Measurements from ENCODE around the gene SMARCC1. TPM values are rescaled to one million over a fixed set of nuclear protein-coding genes. Genes with fewer than 3 reads are reported as not detected.
"Not testable (repeated sequence)": the region's sequence is repeated elsewhere in the genome, so short reads cannot be mapped to it uniquely, and the experiment has no call there.

Gene SMARCC1
- total RNA-seq, 1 donor from 2014 or later = 75.2 TPM

- Histone ChIP-seq H3K27ac (ENCODE audit: low read depth, low read length) (no peak overlapping the region), H3K27me3 (ENCODE audit: control insufficient read depth in 3 of 3, insufficient read depth in 3 of 3, low read length in 3 of 3) (no peaks in the 10 kb centered on the region), H3K4me1 (ENCODE audit: control insufficient read depth in 3 of 3, insufficient read depth in 3 of 3, low read length in 3 of 3) (peaks cover 0 to 2% (median 0%) of the 10 kb centered on the region in 3 donors), H3K36me3 (ENCODE audit: control insufficient read depth in 3 of 3, insufficient read depth in 3 of 3, low read length in 3 of 3) (peaks cover 0 to 13% (median 8%) of the 10 kb centered on the region in 3 donors), H3K9ac (ENCODE audit: low read depth in 1 of 3, low read length in 3 of 3) (no peak overlapping the region), H3K4me3 (ENCODE audit: low read length in 3 of 3) (no peak overlapping the region), H3K9me3 (ENCODE audit: control insufficient read depth in 3 of 3, low read length in 3 of 3) (no peaks in the 10 kb centered on the region)
Observed at GRCh38 chr3:47743855-47744254, 37.8 kb downstream of the SMARCC1 start.

GRCh38 chr3:47743352-47743751 is 38.3 kb downstream of the SMARCC1 start:
- H3K36me3 ChIP-seq (ENCODE audit: control insufficient read depth in 3 of 3, insufficient read depth in 3 of 3, low read length in 3 of 3) = peaks cover 0 to 13% (median 8%) of the 10 kb centered on the region in 3 donors
- not testable (repeated sequence) for H3K4me1 ChIP-seq (ENCODE audit: control insufficient read depth in 3 of 3, insufficient read depth in 3 of 3, low read length in 3 of 3); H3K27ac ChIP-seq (ENCODE audit: low read depth, low read length); H3K27me3 ChIP-seq (ENCODE audit: control insufficient read depth in 3 of 3, insufficient read depth in 3 of 3, low read length in 3 of 3); H3K9me3 ChIP-seq (ENCODE audit: control insufficient read depth in 3 of 3, low read length in 3 of 3); H3K4me3 ChIP-seq (ENCODE audit: low read length in 3 of 3); H3K9ac ChIP-seq (ENCODE audit: low read depth in 1 of 3, low read length in 3 of 3)

- no peaks in the 10 kb centered on the region for H3K9me3 ChIP-seq (ENCODE audit: control insufficient read depth in 3 of 3, low read length in 3 of 3)
- no peak overlapping the region for H3K9ac ChIP-seq (ENCODE audit: low read depth in 1 of 3, low read length in 3 of 3)
- no peaks in the 10 kb centered on the region for H3K27me3 ChIP-seq (ENCODE audit: control insufficient read depth in 3 of 3, insufficient read depth in 3 of 3, low read length in 3 of 3)
- H3K4me1 ChIP-seq (ENCODE audit: control insufficient read depth in 3 of 3, insufficient read depth in 3 of 3, low read length in 3 of 3) = peaks cover 0 to 2% (median 0%) of the 10 kb centered on the region in 3 donors
- no peak overlapping the region for H3K27ac ChIP-seq (ENCODE audit: low read depth, low read length)
- peaks cover 1 to 15% (median 8%) of the 10 kb centered on the region in 3 donors for H3K36me3 ChIP-seq (ENCODE audit: control insufficient read depth in 3 of 3, insufficient read depth in 3 of 3, low read length in 3 of 3)
- H3K4me3 ChIP-seq (ENCODE audit: low read length in 3 of 3) = no peak overlapping the region
Observed at GRCh38 chr3:47741925-47742324, 39.8 kb downstream of the SMARCC1 start.

- Histone ChIP-seq H3K9ac (ENCODE audit: low read depth in 1 of 3, low read length in 3 of 3) (no peak overlapping the region), H3K4me3 (ENCODE audit: low read length in 3 of 3) (no peak overlapping the region), H3K27me3 (ENCODE audit: control insufficient read depth in 3 of 3, insufficient read depth in 3 of 3, low read length in 3 of 3) (no peaks in the 10 kb centered on the region), H3K27ac (ENCODE audit: low read depth, low read length) (no peak overlapping the region), H3K9me3 (ENCODE audit: control insufficient read depth in 3 of 3, low read length in 3 of 3) (no peaks in the 10 kb centered on the region), H3K36me3 (ENCODE audit: control insufficient read depth in 3 of 3, insufficient read depth in 3 of 3, low read length in 3 of 3) (peaks cover 22 to 32% (median 29%) of the 10 kb centered on the region in 3 donors), H3K4me1 (ENCODE audit: control insufficient read depth in 3 of 3, insufficient read depth in 3 of 3, low read length in 3 of 3) (no peaks in the 10 kb centered on the region)
Observed at GRCh38 chr3:47732143-47732542, 49.5 kb downstream of the SMARCC1 start.

- no peak overlapping the region for H3K27ac ChIP-seq (ENCODE audit: low read depth, low read length)
- H3K4me1 ChIP-seq (ENCODE audit: control insufficient read depth in 3 of 3, insufficient read depth in 3 of 3, low read length in 3 of 3) = no peaks in the 10 kb centered on the region
- H3K9me3 ChIP-seq (ENCODE audit: control insufficient read depth in 3 of 3, low read length in 3 of 3) = no peaks in the 10 kb centered on the region
- peaks cover 21 to 33% (median 29%) of the 10 kb centered on the region in 3 donors for H3K36me3 ChIP-seq (ENCODE audit: control insufficient read depth in 3 of 3, insufficient read depth in 3 of 3, low read length in 3 of 3)
- no peaks in the 10 kb centered on the region for H3K27me3 ChIP-seq (ENCODE audit: control insufficient read depth in 3 of 3, insufficient read depth in 3 of 3, low read length in 3 of 3)
- H3K4me3 ChIP-seq (ENCODE audit: low read length in 3 of 3) = no peak overlapping the region
- H3K9ac ChIP-seq (ENCODE audit: low read depth in 1 of 3, low read length in 3 of 3) = no peak overlapping the region
Observed at GRCh38 chr3:47731061-47731460, 50.6 kb downstream of the SMARCC1 start.

GRCh38 chr3:47722859-47723258 is 58.8 kb downstream of the SMARCC1 start:
- no peaks in the 10 kb centered on the region for H3K27me3 ChIP-seq (ENCODE audit: control insufficient read depth in 3 of 3, insufficient read depth in 3 of 3, low read length in 3 of 3)
- H3K36me3 ChIP-seq (ENCODE audit: control insufficient read depth in 3 of 3, insufficient read depth in 3 of 3, low read length in 3 of 3) = peaks cover 2 to 19% (median 7%) of the 10 kb centered on the region in 3 donors
- no peak overlapping the region for H3K27ac ChIP-seq (ENCODE audit: low read depth, low read length)
- no peak overlapping the region for H3K4me3 ChIP-seq (ENCODE audit: low read length in 3 of 3)
- no peaks in the 10 kb centered on the region for H3K9me3 ChIP-seq (ENCODE audit: control insufficient read depth in 3 of 3, low read length in 3 of 3)
- H3K4me1 ChIP-seq (ENCODE audit: control insufficient read depth in 3 of 3, insufficient read depth in 3 of 3, low read length in 3 of 3) = no peaks in the 10 kb centered on the region
- H3K9ac ChIP-seq (ENCODE audit: low read depth in 1 of 3, low read length in 3 of 3) = no peak overlapping the region

- H3K27me3 ChIP-seq (ENCODE audit: control insufficient read depth in 3 of 3, insufficient read depth in 3 of 3, low read length in 3 of 3); H3K4me1 ChIP-seq (ENCODE audit: control insufficient read depth in 3 of 3, insufficient read depth in 3 of 3, low read length in 3 of 3); H3K9me3 ChIP-seq (ENCODE audit: control insufficient read depth in 3 of 3, low read length in 3 of 3); H3K4me3 ChIP-seq (ENCODE audit: low read length in 3 of 3); H3K9ac ChIP-seq (ENCODE audit: low read depth in 1 of 3, low read length in 3 of 3); H3K27ac ChIP-seq (ENCODE audit: low read depth, low read length): not testable (repeated sequence)
- peaks cover 0 to 20% (median 11%) of the 10 kb centered on the region in 3 donors for H3K36me3 ChIP-seq (ENCODE audit: control insufficient read depth in 3 of 3, insufficient read depth in 3 of 3, low read length in 3 of 3)
Observed at GRCh38 chr3:47717448-47717847, 64.2 kb downstream of the SMARCC1 start.

GRCh38 chr3:47716656-47717055 is 65.0 kb downstream of the SMARCC1 start:
- peaks cover 0 to 21% (median 13%) of the 10 kb centered on the region in 3 donors for H3K36me3 ChIP-seq (ENCODE audit: control insufficient read depth in 3 of 3, insufficient read depth in 3 of 3, low read length in 3 of 3)
- H3K9ac ChIP-seq (ENCODE audit: low read depth in 1 of 3, low read length in 3 of 3) = no peak overlapping the region
- no peak overlapping the region for H3K4me3 ChIP-seq (ENCODE audit: low read length in 3 of 3)
- H3K27me3 ChIP-seq (ENCODE audit: control insufficient read depth in 3 of 3, insufficient read depth in 3 of 3, low read length in 3 of 3) = no peaks in the 10 kb centered on the region
- peaks cover 0 to 3% (median 0%) of the 10 kb centered on the region in 3 donors for H3K4me1 ChIP-seq (ENCODE audit: control insufficient read depth in 3 of 3, insufficient read depth in 3 of 3, low read length in 3 of 3)
- no peaks in the 10 kb centered on the region for H3K9me3 ChIP-seq (ENCODE audit: control insufficient read depth in 3 of 3, low read length in 3 of 3)
- no peak overlapping the region for H3K27ac ChIP-seq (ENCODE audit: low read depth, low read length)

GRCh38 chr3:47715928-47716327 is 65.8 kb downstream of the SMARCC1 start:
- Histone ChIP-seq H3K27me3 (ENCODE audit: control insufficient read depth in 3 of 3, insufficient read depth in 3 of 3, low read length in 3 of 3) (no peaks in the 10 kb centered on the region), H3K9ac (ENCODE audit: low read depth in 1 of 3, low read length in 3 of 3) (no peak overlapping the region), H3K27ac (ENCODE audit: low read depth, low read length) (no peak overlapping the region), H3K4me3 (ENCODE audit: low read length in 3 of 3) (no peak overlapping the region), H3K4me1 (ENCODE audit: control insufficient read depth in 3 of 3, insufficient read depth in 3 of 3, low read length in 3 of 3) (peaks cover 0 to 3% (median 0%) of the 10 kb centered on the region in 3 donors), H3K9me3 (ENCODE audit: control insufficient read depth in 3 of 3, low read length in 3 of 3) (no peaks in the 10 kb centered on the region), H3K36me3 (ENCODE audit: control insufficient read depth in 3 of 3, insufficient read depth in 3 of 3, low read length in 3 of 3) (peaks cover 2 to 28% (median 14%) of the 10 kb centered on the region in 3 donors)

- H3K36me3 ChIP-seq (ENCODE audit: control insufficient read depth in 3 of 3, insufficient read depth in 3 of 3, low read length in 3 of 3) = peaks cover 2 to 31% (median 18%) of the 10 kb centered on the region in 3 donors
- no peaks in the 10 kb centered on the region for H3K9me3 ChIP-seq (ENCODE audit: control insufficient read depth in 3 of 3, low read length in 3 of 3)
- no peak overlapping the region for H3K9ac ChIP-seq (ENCODE audit: low read depth in 1 of 3, low read length in 3 of 3)
- no peak overlapping the region for H3K27ac ChIP-seq (ENCODE audit: low read depth, low read length)
- no peak overlapping the region for H3K4me3 ChIP-seq (ENCODE audit: low read length in 3 of 3)
- peaks cover 0 to 3% (median 0%) of the 10 kb centered on the region in 3 donors for H3K4me1 ChIP-seq (ENCODE audit: control insufficient read depth in 3 of 3, insufficient read depth in 3 of 3, low read length in 3 of 3)
- no peaks in the 10 kb centered on the region for H3K27me3 ChIP-seq (ENCODE audit: control insufficient read depth in 3 of 3, insufficient read depth in 3 of 3, low read length in 3 of 3)
Observed at GRCh38 chr3:47714606-47715005, 67.1 kb downstream of the SMARCC1 start.
